Left forelimb (tissue), 1 donor: ENCODE measurements around the gene JADE3.

ENCODE experiments used
- DNase-seq: peaks from one replicate; pipeline ENCODE4 v3.0.0-alpha.2; 2018; ENCODE audit warnings: low spot score

Gene JADE3

GRCh38 chrX:46912098-46912602, at the start of gene JADE3:
Gene JADE3, plus strand, starts transcription at chrX:46912421. Its CDS starts 72,474 bp downstream, at chrX:46984895.
- peak; percentile 73 for DNase-seq

DNA sequence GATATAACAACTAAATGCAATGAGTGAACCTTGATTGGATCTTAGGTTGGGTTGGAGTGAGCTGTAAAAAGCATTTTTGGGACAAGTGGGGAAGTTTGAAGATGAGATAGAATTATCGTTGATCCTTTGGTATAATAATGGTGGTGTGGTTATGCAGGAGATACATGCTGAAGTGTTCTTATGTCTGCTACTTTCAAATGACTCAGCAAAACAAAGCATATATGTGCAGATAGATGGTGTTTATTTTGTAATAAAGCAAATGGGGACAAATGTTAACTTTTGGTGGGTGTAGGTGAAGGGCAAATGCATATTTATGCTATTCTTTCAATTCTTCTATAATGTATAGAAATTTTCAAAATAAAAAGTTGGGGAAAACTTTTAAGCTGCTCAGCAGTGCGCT, 49.1 kb upstream of the JADE3 start:
- no peak for DNase-seq

DNA sequence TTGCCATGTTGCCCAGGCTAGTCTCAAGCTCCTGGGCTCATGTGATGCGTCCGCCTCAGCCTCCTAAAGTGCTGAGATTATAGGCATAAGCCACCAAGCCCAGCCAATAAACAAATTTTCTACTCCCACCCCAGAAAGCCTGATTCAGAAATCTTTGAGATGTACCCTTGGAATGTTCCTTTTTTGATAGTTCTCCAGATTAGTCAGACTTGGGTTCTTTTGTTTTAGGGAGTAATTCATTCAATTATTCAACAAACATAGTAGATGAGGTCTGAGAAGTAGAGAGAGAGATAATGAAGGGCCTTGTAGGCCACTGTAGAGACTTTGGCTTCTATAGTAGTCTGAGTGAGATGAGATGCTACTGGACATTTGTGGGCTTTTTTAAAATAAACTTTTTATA, 47.6 kb upstream of the JADE3 start:
- DNase-seq: no peak

- DNase-seq: no peak
Observed at GRCh38 chrX:46865281-46865680, 46.9 kb upstream of the JADE3 start.

DNA sequence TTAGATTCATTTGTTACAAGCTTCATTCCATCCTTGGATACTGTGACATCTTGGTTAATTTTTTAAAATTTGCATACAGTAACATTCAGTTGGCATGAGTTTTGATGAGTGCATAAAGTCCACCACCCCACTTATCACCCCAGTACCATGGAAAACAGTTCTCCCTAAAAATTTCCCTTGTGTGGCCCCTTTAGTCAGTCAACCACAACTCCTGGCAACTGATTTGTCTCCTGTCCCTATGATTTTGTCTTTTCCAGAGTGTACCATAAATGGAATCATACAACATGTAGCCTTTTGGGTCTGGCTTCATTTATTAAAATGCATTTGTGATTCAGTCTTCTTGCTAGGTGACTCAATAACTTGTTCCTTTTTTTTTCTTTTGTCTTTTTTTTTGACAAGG, 45.5 kb upstream of the JADE3 start:
- DNase-seq: no peak

DNA sequence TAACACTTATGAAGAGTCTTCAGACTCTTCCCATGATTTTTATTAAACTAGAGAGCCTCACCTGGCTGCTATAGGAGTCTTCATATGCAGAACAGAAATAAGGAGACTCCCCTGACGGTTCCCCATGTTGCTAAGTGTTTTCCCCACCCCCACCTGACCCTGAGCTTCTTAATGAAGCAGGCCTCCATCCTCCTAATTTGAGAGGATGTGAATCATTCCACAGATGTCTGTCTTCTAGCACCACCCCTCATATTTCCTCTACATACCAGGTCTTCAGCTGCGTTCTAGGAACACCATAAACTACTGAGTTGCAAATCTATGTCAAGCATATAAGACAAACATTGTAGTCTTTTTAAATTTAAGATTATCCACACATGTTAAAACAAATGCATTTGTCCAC, 38.5 kb upstream of the JADE3 start:
- no peak for DNase-seq

GRCh38 chrX:46876901-46877300, 35.3 kb upstream of the JADE3 start:
- DNase-seq: no peak

DNA sequence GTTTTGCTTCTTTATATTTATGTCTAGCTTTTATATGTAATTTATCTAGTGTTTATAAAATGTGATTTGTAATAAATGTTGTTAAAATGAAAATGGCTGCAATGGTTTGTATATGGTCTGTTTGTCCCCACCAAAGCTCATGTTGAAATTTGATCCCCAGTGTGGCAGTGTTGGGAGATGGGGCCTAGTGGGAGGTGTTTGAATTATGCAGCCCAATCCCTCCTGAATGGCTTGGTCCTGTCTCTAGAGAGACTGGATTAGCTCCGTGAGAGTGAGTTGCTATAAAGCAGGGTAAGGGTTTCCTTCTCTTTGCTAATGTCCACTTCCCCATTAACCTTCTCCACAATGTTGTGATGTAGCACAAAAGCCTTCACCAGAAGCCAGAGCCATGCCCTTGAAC, 30.0 kb upstream of the JADE3 start:
- no peak for DNase-seq

DNA sequence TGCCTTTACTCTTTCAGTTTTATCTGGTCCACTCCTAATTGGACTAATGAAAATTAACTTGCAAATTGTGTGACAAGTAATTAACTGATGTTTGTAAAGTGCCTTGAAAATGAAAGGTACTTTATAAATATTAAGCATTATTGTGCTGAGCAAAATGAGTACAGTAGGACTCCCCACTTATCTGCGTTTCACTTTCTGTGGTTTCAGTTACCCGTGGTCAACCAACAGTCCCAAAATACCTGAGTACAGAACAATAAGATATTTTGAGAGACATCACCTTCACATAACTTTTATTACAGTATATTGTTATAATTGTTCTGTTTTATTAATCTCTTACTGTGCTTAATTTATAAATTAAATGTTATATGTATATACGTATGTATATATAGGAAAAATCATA, 27.4 kb upstream of the JADE3 start:
- DNase-seq: no peak

DNA sequence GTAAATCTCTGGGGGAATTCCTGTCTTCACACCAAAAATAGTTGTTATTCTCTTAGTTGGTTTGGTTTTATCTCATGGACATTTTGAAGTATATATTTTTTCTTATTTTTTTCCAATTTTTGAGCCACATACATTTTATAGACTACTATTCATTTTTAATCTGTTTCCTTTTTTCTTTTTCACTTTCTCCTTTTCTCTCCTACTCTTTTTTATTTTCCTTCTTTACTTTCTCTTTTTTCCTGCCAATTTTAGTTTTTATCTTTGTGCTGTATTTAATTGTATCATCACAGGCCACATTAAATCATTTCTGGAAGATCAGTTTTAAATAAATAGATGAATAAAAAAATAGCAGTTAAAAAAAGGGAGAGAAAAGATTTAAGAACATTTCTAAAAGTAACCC, 14.0 kb upstream of the JADE3 start:
- DNase-seq: no peak

- peak; percentile 75 for DNase-seq
Observed at GRCh38 chrX:46903458-46904242, 8.6 kb upstream of the JADE3 start.

DNA sequence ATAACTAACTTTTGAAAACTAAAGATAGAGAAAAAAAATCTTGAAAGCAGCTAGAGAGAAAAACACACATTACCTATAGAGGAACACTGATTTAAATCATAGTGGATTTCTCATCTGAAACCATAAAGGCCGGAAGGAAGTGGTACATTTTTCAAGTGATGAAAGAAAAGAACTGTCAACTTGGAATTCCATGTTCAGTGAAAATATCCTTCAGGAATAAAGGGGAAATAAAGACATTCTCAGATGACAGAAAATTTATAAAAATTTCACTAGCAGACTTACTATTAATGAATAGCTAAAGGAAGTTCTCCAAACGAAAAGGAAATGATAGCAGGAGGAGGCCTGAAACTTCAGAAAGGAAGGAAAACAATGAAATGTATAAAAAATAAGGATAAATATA, 7.6 kb upstream of the JADE3 start:
- DNase-seq: no peak

DNA sequence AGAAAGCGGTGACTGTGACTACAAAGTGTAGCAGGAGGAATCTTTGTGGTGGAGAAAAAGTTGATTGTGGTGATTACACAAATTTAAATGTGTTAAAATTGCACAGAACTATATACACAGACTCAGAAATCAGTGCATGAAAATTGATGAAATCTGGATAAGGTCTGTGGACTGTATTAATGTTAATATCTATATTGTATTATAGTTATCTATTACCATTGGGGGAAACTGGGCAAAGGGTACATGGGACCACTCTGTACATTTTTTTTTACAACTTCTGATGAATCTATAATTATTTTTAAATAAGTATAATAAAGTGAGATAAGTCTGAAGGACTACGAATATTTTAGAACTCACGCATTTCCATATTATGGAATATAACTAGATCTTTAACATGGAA, 1.8 kb upstream of the JADE3 start:
- DNase-seq: no peak

GRCh38 chrX:46912603-46913491, 626 bp downstream of the JADE3 start:
- DNase-seq: peak; percentile 66

GRCh38 chrX:46913667-46914066, 1.4 kb downstream of the JADE3 start:
- no peak for DNase-seq

DNA sequence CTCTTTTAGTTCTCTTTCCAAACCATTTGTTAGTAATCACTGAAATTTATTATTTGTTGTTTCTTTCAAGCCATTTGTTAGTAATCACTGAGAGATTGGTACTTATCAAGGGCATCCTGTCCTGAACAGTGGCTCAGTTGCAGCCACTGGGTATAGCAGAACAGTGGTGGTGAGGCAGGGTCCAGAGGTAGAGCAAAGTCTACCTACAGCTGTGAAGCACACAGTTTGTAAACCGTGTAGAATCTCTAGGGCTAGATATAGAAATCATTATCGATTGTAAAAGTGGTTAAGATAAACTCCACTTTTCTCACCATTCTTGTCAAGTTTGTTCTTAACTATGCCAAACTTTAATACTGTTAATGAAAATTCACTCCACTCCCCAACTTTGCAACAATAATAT, 4.1 kb downstream of the JADE3 start:
- DNase-seq: no peak

DNA sequence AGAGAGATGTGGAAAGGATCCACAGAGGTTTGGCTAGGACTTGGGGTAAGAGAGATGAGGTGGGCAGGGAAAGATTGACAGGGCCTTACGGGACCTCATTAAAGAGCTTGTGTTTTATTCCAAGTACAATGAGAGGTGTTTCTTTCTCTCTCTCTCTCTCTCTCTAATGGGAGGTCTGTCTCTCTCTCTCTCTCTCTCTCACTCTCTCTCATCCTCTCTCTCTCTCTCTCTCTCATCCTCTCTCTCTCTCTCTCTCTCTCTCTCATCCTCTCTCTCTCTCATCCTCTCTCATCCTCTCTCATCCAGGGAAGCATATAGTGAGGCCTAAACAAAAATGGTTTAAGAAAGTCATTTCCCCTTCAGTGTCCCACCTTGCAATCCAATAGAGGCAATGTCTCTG, 5.4 kb downstream of the JADE3 start:
- no peak for DNase-seq

DNA sequence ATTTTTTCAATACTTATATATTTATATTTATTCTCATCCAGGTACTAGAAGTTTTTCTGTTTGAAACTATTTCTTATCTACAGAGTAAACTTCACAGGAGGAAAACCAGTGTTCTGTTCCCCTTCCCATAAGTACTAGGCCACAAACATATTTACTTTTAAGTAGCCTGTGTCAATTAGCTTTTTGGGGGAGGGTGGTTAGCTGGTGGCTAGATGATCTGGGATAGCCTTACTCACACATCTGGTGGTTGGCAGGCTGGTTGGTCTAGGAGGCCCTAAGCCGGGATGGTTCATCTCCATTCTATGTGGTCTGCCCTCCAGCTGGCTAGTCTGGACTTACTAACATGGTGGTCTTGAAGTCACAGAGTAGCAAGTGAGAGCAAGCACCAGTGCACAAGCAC, 6.2 kb downstream of the JADE3 start:
- DNase-seq: no peak

DNA sequence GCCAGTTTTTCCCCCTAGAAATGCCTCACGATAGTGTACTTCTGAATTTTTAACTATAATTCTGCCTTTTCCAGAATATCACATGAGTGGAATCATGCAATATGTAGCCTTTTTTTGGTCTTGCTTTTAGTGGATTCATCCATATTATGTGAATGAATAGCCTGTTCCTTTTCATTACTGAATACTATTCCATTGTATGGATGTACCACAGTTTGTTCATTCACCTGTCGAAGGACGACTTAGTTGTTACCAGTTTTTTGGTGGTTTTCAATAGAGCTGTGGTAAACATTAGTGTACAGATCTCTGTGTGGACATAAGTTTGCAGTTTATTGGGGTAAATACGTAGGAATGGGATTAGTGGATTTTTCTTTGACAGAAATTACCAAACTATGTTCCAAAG, 8.0 kb downstream of the JADE3 start:
- DNase-seq: no peak

- no peak for DNase-seq
Observed at GRCh38 chrX:46922611-46923010, 10.4 kb downstream of the JADE3 start.

DNA sequence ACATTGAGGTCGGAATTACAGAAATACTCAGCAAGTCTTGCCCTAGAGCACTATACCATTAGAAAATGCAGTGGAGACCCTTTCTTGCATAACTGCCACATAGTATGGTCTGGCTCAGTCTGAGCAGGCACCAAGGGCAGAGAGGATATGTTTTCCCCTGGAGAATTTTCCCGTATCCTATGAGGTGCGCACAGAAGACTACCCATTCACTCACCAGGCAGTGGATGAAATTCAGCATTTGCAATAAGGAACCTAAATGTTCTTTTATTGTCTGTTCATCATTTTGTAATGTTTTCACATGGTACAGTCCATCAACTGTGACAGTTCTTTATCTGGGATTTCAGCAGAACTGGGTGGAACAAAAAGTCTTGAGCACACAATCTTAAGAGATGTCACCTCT, 15.5 kb downstream of the JADE3 start:
- no peak for DNase-seq

DNA sequence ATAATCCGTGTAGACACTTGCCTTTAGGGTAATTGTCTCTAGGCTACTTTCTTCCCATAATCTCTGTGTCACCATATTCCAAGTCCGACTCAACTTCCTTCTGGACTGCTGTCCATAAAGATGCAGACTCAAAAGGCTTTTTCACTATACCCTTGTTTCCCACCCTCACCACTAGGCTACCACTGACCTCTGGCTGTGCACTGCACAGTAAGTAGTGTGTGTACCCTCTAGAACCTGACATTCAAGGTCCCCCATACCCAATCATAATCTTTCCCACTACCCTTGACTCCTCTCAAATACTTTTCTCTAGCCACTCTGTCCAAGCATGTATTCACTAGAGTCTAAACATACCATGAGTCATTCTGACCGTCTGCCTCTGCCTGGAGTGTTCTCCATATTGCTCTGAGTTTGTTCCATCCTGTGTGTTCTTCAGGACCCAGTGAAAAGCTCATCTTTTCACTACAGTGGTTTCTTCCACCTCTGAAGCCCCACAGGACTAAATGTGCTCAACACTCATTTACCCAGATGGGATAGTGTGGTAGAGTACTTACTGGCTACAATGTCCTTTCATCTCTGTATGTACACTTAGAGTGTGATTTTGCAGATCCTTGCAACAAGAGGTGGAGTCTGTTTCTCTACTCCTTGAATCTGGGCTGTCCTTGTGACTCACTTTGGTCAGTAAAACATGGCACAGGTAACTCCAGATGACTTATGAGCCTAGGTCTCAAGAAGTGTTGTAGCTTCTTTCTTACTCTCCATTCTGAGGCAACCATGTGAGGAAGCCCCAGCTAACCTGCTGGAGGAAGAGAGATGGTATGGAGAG, 17.4 kb downstream of the JADE3 start:
- DNase-seq: no peak
